ENCODE data around the gene NPIPA7. TPM values are rescaled to one million over a fixed set of nuclear protein-coding genes. Genes with fewer than 3 reads are reported as not detected.
A peak's percentile ranks its signal among the peaks of the same experiment; 100 is the strongest.
"Not testable (repeated sequence)": the region's sequence is repeated elsewhere in the genome, so short reads cannot be mapped to it uniquely, and the experiment has no call there.

The NPIPA7 gene
- total and polyA plus RNA-seq, 3 experiments from 2014 or later = 1.3 to 11.1 (median 6.9) TPM

- H3K36me3 Mint-ChIP-seq; H3K27ac ChIP-seq (ENCODE audit: low read depth, low read length); CTCF ChIA-PET; H3K27me3 ChIP-seq (ENCODE audit: insufficient read depth, low read length, poor library complexity, severe bottlenecking); DNase-seq; H3K9me3 ChIP-seq (ENCODE audit: low read length); H3K9me3 Mint-ChIP-seq; POLR2A ChIA-PET; H3K4me3 Mint-ChIP-seq; H3K4me1 Mint-ChIP-seq; H3K4me1 ChIP-seq (ENCODE audit: insufficient read depth, low read length); H3K4me3 ChIP-seq (ENCODE audit: low read length); H3K36me3 ChIP-seq (ENCODE audit: insufficient read depth, low read length); H3K27me3 Mint-ChIP-seq; H3K27ac Mint-ChIP-seq: not testable (repeated sequence)
These were observed 12.2 kb upstream of the NPIPA7 start for GRCh38 chr16:16366552-16367284.

- H3K27ac ChIP-seq (ENCODE audit: low read depth, low read length); H3K4me1 Mint-ChIP-seq; H3K27me3 Mint-ChIP-seq; CTCF ChIA-PET; H3K27me3 ChIP-seq (ENCODE audit: insufficient read depth, low read length, poor library complexity, severe bottlenecking); DNase-seq; H3K27ac Mint-ChIP-seq; H3K4me3 ChIP-seq (ENCODE audit: low read length); H3K4me1 ChIP-seq (ENCODE audit: insufficient read depth, low read length); H3K36me3 ChIP-seq (ENCODE audit: insufficient read depth, low read length); H3K4me3 Mint-ChIP-seq; H3K9me3 ChIP-seq (ENCODE audit: low read length); H3K9me3 Mint-ChIP-seq; H3K36me3 Mint-ChIP-seq; POLR2A ChIA-PET: not testable (repeated sequence)
These were observed 11.7 kb upstream of the NPIPA7 start for GRCh38 chr16:16367285-16367628.

DNA sequence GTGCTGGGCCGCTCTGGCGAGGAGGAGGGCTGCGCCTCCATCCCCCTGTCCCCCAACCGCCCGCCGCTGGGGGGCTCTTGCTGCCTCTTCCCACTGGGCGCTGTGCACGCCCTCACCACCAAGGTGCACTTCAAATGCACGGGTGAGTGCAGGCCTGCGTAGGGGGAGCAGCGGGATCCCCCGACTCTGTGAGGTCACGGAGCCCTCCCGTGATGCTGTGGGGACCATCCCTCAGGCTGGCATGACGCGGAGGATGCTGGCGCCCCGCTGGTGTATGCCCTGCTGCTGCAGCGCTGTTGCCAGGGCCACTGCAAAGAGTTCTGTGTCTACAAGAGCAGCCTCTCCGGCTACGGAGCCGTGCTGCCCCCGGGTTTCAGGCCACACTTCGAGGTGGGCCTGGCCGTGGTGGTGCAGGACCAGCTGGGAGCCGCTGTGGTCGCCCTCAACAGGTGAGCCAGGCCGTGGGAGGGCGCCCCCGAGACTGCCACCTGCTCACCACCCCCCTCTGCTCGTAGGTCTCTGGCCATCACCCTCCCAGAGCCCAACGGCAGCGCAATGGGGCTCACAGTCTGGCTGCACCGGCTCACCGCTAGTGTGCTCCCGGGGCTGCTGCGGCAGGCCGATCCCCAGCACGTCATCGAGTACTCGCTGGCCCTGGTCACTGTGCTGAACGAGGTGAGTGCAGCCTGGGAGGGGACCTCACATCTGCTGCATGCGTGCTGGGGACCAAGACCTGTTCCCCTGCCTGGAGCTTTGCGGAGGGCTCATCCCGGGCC is 9.7 kb upstream of the NPIPA7 start:
- H3K27ac Mint-ChIP-seq; H3K27me3 Mint-ChIP-seq; POLR2A ChIA-PET; CTCF ChIA-PET; H3K9me3 Mint-ChIP-seq; H3K4me1 Mint-ChIP-seq; H3K36me3 ChIP-seq (ENCODE audit: insufficient read depth, low read length); H3K4me1 ChIP-seq (ENCODE audit: insufficient read depth, low read length); H3K4me3 ChIP-seq (ENCODE audit: low read length); H3K27me3 ChIP-seq (ENCODE audit: insufficient read depth, low read length, poor library complexity, severe bottlenecking); H3K9me3 ChIP-seq (ENCODE audit: low read length); H3K27ac ChIP-seq (ENCODE audit: low read depth, low read length); H3K4me3 Mint-ChIP-seq; H3K36me3 Mint-ChIP-seq: not testable (repeated sequence)
- DNase-seq = peak in 1 of 5 donors; percentile 37

DNA sequence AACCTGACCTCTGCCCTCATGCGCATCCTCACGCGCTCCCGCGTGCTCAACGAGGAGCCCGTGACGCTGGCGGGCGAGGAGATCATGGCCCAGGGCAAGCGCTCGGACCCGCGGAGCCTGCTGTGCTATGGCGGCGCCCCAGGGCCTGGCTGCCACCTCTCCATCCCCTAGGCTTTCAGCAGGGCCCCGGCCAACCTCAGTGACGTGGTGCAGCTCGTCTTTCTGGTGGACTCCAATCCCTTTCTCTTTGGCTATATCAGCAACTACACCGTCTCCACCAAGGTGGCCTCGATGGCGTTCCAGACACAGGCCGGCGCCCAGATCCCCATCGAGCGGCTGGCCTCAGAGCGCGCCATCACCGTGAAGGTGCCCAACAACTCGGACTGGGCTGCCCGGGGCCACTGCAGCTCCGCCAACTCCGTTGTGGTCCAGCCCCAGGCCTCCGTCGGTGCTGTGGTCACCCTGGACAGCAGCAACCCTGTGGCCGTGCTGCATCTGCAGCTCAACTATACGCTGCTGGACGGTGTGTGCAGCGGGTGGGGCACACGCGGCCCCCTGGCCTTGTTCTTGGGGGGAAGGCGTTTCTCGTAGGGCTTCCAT is 7.7 kb upstream of the NPIPA7 start:
- H3K9me3 Mint-ChIP-seq; DNase-seq; CTCF ChIA-PET; H3K27me3 Mint-ChIP-seq; H3K4me3 ChIP-seq (ENCODE audit: low read length); H3K9me3 ChIP-seq (ENCODE audit: low read length); H3K4me1 Mint-ChIP-seq; H3K4me1 ChIP-seq (ENCODE audit: insufficient read depth, low read length); H3K36me3 Mint-ChIP-seq; H3K27ac Mint-ChIP-seq; H3K4me3 Mint-ChIP-seq; H3K36me3 ChIP-seq (ENCODE audit: insufficient read depth, low read length); H3K27ac ChIP-seq (ENCODE audit: low read depth, low read length); POLR2A ChIA-PET; H3K27me3 ChIP-seq (ENCODE audit: insufficient read depth, low read length, poor library complexity, severe bottlenecking): not testable (repeated sequence)

- H3K27ac ChIP-seq (ENCODE audit: low read depth, low read length); H3K27me3 ChIP-seq (ENCODE audit: insufficient read depth, low read length, poor library complexity, severe bottlenecking); H3K27ac Mint-ChIP-seq; CTCF ChIA-PET; DNase-seq; H3K9me3 Mint-ChIP-seq; H3K4me1 Mint-ChIP-seq; H3K4me3 ChIP-seq (ENCODE audit: low read length); H3K36me3 ChIP-seq (ENCODE audit: insufficient read depth, low read length); POLR2A ChIA-PET; H3K9me3 ChIP-seq (ENCODE audit: low read length); H3K4me3 Mint-ChIP-seq; H3K27me3 Mint-ChIP-seq; H3K4me1 ChIP-seq (ENCODE audit: insufficient read depth, low read length); H3K36me3 Mint-ChIP-seq: not testable (repeated sequence)
These were observed 4.7 kb upstream of the NPIPA7 start for GRCh38 chr16:16374192-16374591.

GRCh38 chr16:16399685-16400084 is 20.7 kb downstream of the NPIPA7 start:
- CTCF ChIA-PET; H3K9me3 ChIP-seq (ENCODE audit: low read length): not testable (repeated sequence)

DNA sequence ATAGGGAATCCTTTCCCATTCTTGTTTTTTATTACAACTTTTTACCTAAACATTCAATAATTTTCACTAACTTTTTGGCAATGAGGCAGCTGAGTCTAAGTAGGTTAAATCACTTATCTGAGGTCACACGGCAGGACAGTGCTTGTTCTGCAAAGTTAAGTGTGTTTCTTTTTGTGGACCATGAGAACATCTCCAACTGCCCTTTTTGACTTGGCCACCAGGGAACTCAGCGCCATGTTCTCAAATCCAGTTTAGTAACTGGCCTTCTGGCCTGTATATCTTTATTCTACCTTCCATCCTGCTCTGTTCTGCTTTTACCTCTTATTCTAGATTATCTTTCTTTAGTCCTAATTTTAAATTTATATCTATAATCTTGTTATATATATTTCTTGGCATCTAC is 23.4 kb downstream of the NPIPA7 start:
- H3K4me3 Mint-ChIP-seq; H3K27ac Mint-ChIP-seq; DNase-seq; H3K27me3 Mint-ChIP-seq; H3K36me3 Mint-ChIP-seq; CTCF ChIA-PET; H3K27ac ChIP-seq (ENCODE audit: low read depth, low read length); H3K9me3 Mint-ChIP-seq; H3K27me3 ChIP-seq (ENCODE audit: insufficient read depth, low read length, poor library complexity, severe bottlenecking); POLR2A ChIA-PET; H3K4me1 Mint-ChIP-seq; H3K4me3 ChIP-seq (ENCODE audit: low read length); H3K36me3 ChIP-seq (ENCODE audit: insufficient read depth, low read length); H3K4me1 ChIP-seq (ENCODE audit: insufficient read depth, low read length); H3K9me3 ChIP-seq (ENCODE audit: low read length): not testable (repeated sequence)

More at GRCh38 chr16:16399685-16400084, 20.7 kb downstream of the NPIPA7 start:
- H3K27ac Mint-ChIP-seq; H3K36me3 ChIP-seq (ENCODE audit: insufficient read depth, low read length); H3K4me1 Mint-ChIP-seq; H3K36me3 Mint-ChIP-seq; DNase-seq; H3K4me1 ChIP-seq (ENCODE audit: insufficient read depth, low read length); H3K4me3 ChIP-seq (ENCODE audit: low read length); H3K27me3 ChIP-seq (ENCODE audit: insufficient read depth, low read length, poor library complexity, severe bottlenecking); POLR2A ChIA-PET; H3K4me3 Mint-ChIP-seq; H3K27ac ChIP-seq (ENCODE audit: low read depth, low read length); H3K27me3 Mint-ChIP-seq; H3K9me3 Mint-ChIP-seq: not testable (repeated sequence)

- H3K27me3 Mint-ChIP-seq; H3K36me3 Mint-ChIP-seq; H3K27ac ChIP-seq (ENCODE audit: low read depth, low read length); CTCF ChIA-PET; H3K4me1 ChIP-seq (ENCODE audit: insufficient read depth, low read length); POLR2A ChIA-PET; H3K4me3 Mint-ChIP-seq; H3K9me3 Mint-ChIP-seq; H3K27me3 ChIP-seq (ENCODE audit: insufficient read depth, low read length, poor library complexity, severe bottlenecking); H3K27ac Mint-ChIP-seq; H3K9me3 ChIP-seq (ENCODE audit: low read length); H3K36me3 ChIP-seq (ENCODE audit: insufficient read depth, low read length); H3K4me1 Mint-ChIP-seq; DNase-seq; H3K4me3 ChIP-seq (ENCODE audit: low read length): not testable (repeated sequence)
These were observed 25.3 kb downstream of the NPIPA7 start for GRCh38 chr16:16404283-16404682.
